NT2/D1 (cell line): ENCODE measurements around the gene PREPL.

Experiments
- SUZ12 ChIP-seq: IDR thresholded peaks from 2 replicates; pipeline ENCODE4 v1.6.1; 2011; ENCODE audit not compliant: insufficient read length, insufficient read depth; ENCODE audit errors: extremely low read depth
- YY1 ChIP-seq: IDR thresholded peaks from 2 replicates; pipeline ENCODE4 v1.6.1; 2011; ENCODE audit not compliant: insufficient read length, insufficient read depth

DNA sequence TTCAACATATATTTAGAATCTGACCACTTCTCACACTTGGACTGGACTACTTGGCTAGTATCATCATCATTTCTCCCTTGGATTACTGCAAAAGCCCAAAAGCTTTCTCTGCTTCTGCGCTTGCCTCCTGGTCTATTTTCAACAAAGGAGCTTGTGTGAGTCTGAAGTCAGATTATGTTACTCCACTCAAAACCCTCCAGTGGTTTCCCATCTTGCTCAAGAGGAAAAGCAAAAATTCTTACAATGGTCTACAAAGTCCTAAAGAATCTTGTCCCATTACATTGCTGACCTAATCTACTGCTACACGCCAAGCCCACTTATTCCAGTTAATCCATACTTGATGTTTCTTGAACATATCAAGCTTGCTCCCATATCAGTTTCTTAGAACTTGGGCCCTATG is 9.6 kb downstream of the PREPL start:
- no peak for TF ChIP-seq SUZ12
- TF ChIP-seq YY1 = no peak
